Cardiac muscle cell (in vitro differentiated cells and primary cell): ENCODE data around the gene SUCO. TPM values are rescaled to one million over a fixed set of nuclear protein-coding genes. Genes with fewer than 3 reads are reported as not detected.

Source experiments
- DNase-seq, 2 donors: peaks; one replicate each; pipeline versions ENCODE4 v3.0.0 to v3.0.0-alpha.2; 2010 to 2017; ENCODE audit warnings: low read depth in 1 of 2, low spot score in 1 of 2
- H3K27ac ChIP-seq: fragments of 200-600 bp; sonication (generic); 2 replicates; pipeline ENCODE4 v1.5.1; 2016
- H3K27me3 ChIP-seq: fragments of 200-600 bp; sonication (generic); 2 replicates; pipeline ENCODE4 v1.6.0; 2016; ENCODE audit warnings: control low read depth
- H3K36me3 ChIP-seq: fragments of 200-600 bp; sonication (generic); 2 replicates; pipeline ENCODE4 v1.5.1; 2016; ENCODE audit warnings: control low read depth
- H3K4me1 ChIP-seq: fragments of 200-600 bp; sonication (generic); 2 replicates; pipeline ENCODE4 v1.8.1; 2017; ENCODE audit warnings: low read depth, mild to moderate bottlenecking, mixed run types
- H3K4me3 ChIP-seq: fragments of 200-600 bp; sonication (generic); 2 replicates; pipeline ENCODE4 v1.5.1; 2016; ENCODE audit warnings: mild to moderate bottlenecking
- H3K9me3 ChIP-seq: fragments of 200-600 bp; sonication (generic); 2 replicates; pipeline ENCODE4 v1.5.1; 2017; ENCODE audit warnings: low read depth, mild to moderate bottlenecking, control low read depth
- CTCF ChIP-seq: IDR thresholded peaks from 2 replicates; pipeline ENCODE4 v1.5.1; 2012; ENCODE audit warnings: low read depth, mild to moderate bottlenecking, low read length
- polyA plus RNA-seq: library from polyadenylated mRNA; unstranded; fragments of >200 nt; fragmentation: Nextera tagmentation; extraction: Ambion mirVana; gene quantifications from 2 replicates; pipeline ENCODE4 v1.2.1, GENCODE V29; 2016
- total RNA-seq: library from RNA; depleted of rRNA; stranded (reverse); fragments of >200 nt; gene quantifications from 2 replicates; pipeline ENCODE4 v1.2.3, GENCODE V29; 2016

The SUCO gene
- total and polyA plus RNA-seq, 2 experiments from 2014 or later, result 23.0 to 48.6 TPM

DNA sequence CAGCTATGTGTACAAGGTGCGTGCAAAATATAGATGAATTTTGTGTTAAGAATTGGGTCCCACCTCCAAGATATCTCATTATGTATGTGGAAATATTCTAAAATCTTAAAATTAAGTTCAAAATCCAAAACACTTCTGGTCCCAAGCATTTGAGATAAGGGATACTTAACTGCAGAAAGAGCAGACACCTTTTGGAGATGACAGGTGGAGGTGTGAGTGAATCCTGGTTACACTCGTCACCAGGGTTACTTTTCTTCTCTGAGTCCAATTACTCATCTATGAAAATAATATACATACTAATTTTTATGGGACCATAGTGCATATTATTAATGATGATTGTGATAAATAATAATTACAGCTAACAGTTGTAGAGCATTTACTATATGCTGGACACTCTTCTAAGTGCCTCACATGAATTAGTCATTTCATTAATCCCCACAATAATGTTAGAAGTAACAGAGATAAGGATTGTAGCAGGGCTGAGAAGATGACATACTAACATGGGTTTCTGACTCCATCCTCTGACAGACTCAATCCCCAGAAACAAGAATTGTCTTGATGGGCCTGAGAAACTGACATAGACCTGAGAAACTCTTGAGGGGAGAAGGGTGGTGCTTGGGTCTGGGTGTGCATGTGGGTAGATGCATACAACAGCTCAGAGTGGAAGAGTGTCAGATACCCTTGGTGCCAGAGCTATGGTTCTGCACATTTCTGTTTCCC, 117.7 kb downstream of the SUCO start:
- no peak for TF ChIP-seq CTCF
- Histone ChIP-seq H3K36me3 (no peaks in the 10 kb centered on the region), H3K4me1 (peaks cover 8% of the 10 kb centered on the region), H3K27ac (no peak overlapping the region), H3K4me3 (no peak overlapping the region), H3K27me3 (no peaks in the 10 kb centered on the region), H3K9me3 (no peaks in the 10 kb centered on the region)
- peak in 1 of 2 donors; percentile 15 for DNase-seq

DNA sequence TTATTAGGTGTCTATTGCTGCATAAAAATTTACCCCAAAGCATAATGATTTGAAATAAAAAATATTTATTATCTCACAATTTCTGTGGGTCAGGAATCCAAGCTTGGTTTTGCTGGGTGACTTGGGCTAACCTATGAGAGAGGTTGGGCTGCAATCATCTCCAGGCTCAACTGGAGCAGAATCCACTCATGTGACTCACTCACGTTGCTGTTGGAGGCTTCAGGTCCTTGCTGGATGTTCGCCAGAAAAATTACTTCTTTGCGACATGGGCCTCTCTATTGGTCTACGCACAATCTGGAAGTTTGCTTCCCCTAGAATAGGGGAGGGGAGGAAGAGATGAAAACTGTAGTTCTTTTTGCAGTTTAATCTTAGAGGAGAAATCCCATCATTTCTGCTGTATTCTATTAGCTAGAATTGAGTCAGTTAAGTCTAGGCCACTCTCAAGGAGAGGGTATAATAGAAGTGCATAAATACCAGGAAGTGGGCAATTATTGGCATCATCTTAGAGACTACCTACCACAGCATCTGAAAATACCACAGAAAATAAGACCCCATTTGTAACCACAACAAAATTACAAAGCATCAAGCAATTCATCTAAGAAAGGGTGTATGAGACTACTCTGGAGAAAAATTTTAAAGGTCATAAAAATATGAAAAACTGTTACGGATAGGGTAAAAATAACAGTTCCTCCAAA, 120.2 kb downstream of the SUCO start:
- DNase-seq, result peak in 1 of 2 donors; percentile 53
- no peak overlapping the region for H3K4me3 ChIP-seq
- no peaks in the 10 kb centered on the region for H3K36me3 ChIP-seq
- H3K4me1 ChIP-seq, result peaks cover 8% of the 10 kb centered on the region
- TF ChIP-seq CTCF, result no peak
- no peaks in the 10 kb centered on the region for H3K9me3 ChIP-seq
- H3K27ac ChIP-seq, result no peak overlapping the region
- H3K27me3 ChIP-seq, result no peaks in the 10 kb centered on the region

- H3K27me3 ChIP-seq, result no peaks in the 10 kb centered on the region
- H3K36me3 ChIP-seq, result no peaks in the 10 kb centered on the region
- H3K4me3 ChIP-seq, result no peak overlapping the region
- no peaks in the 10 kb centered on the region for H3K9me3 ChIP-seq
- no peak for TF ChIP-seq CTCF
- peak in 1 of 2 donors; percentile 42 for DNase-seq
- H3K4me1 ChIP-seq, result peaks cover 8% of the 10 kb centered on the region
- H3K27ac ChIP-seq, result no peak overlapping the region
Measured at GRCh38 chr1:172654535-172654934, 121.6 kb downstream of the SUCO start.

- H3K9me3 ChIP-seq, result no peaks in the 10 kb centered on the region
- H3K4me1 ChIP-seq, result no peaks in the 10 kb centered on the region
- no peak overlapping the region for H3K27ac ChIP-seq
- H3K27me3 ChIP-seq, result no peaks in the 10 kb centered on the region
- no peak for DNase-seq
- TF ChIP-seq CTCF, result no peak
- no peaks in the 10 kb centered on the region for H3K36me3 ChIP-seq
- no peak overlapping the region for H3K4me3 ChIP-seq
Measured at GRCh38 chr1:172656576-172656975, 123.6 kb downstream of the SUCO start.

DNA sequence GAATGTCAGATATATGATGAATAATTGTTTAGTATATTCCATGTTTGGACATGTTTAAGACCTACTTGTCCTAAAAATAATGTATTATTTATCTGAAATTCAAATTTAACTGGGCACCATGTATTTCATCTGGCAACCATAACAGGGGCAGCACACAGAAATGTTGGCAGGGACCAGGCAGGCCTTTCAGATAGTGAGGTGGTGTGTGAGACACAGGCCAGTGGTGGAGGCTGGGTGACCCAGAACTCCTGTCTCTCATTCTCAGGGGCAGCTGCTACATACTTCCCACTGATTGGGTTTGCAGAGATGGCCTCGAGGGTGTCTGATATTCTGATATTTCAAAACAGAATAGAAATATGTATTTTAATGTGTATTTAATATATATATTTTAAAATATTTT, 124.6 kb downstream of the SUCO start:
- H3K4me1 ChIP-seq, result no peaks in the 10 kb centered on the region
- H3K27me3 ChIP-seq, result no peaks in the 10 kb centered on the region
- H3K9me3 ChIP-seq, result no peaks in the 10 kb centered on the region
- H3K4me3 ChIP-seq, result no peak overlapping the region
- TF ChIP-seq CTCF, result no peak
- no peak overlapping the region for H3K27ac ChIP-seq
- no peak for DNase-seq
- no peaks in the 10 kb centered on the region for H3K36me3 ChIP-seq
